Measurements from ENCODE around the gene EPN2. TPM values are rescaled to one million over a fixed set of nuclear protein-coding genes. Genes with fewer than 3 reads are reported as not detected.
A peak's percentile ranks its signal among the peaks of the same experiment; 100 is the strongest.

The EPN2 gene
- total RNA-seq, 2 experiments from 2014 or later, result 20.1 to 20.4 TPM

GRCh38 chr17:19265755-19266154 lies 28.6 kb downstream of the EPN2 start:
- Histone ChIP-seq H2AFZ (ENCODE audit: low read length) (no peak overlapping the region), H3K27ac (ENCODE audit: low read depth, low read length, poor library complexity, severe bottlenecking) (no peak overlapping the region), H3K4me2 (ENCODE audit: low read length) (no peak overlapping the region), H3K79me2 (ENCODE audit: insufficient read depth, low read depth, low read length) (peaks cover 6% of the 10 kb centered on the region; the same call in 1 of the 2 replicates), H3K4me1 (ENCODE audit: insufficient read depth, low read length, poor library complexity, severe bottlenecking) (peaks cover 20% of the 10 kb centered on the region), H3K4me3 (ENCODE audit: low read depth, low read length, poor library complexity, severe bottlenecking) (no peak overlapping the region), H4K20me1 (ENCODE audit: insufficient read depth, low read length) (no peaks in the 10 kb centered on the region), H3K9me3 (ENCODE audit: low read length) (no peaks in the 10 kb centered on the region), H3K9me2 (ENCODE audit: insufficient read depth, low read length) (no peaks in the 10 kb centered on the region), H3K36me3 (ENCODE audit: insufficient read depth, low read length) (no peaks in the 10 kb centered on the region)
- TF ChIP-seq CTCF (conservative IDR thresholded peaks at IDR 0.05; ENCODE audit: low read length) (no peak), EZH2phosphoT487 (IDR thresholded peaks at IDR 0.05; ENCODE audit: borderline replicate concordance, low read depth, low read length) (no peak)
- ChIA-PET POLR2A (interaction anchor here (0.7 to 1.8 kb wide), 2 partner anchors 16 to 52 kb away, joined by 3 to 4 read pairs; no protein-coding TSS in a partner anchor), CTCF (ENCODE audit: unreplicated experiment) (no interaction called here)
- intact Hi-C loops (cut with micrococcal nuclease; ENCODE audit: unreplicated experiment), result no loop called here
- DNase-seq (ENCODE audit: low spot score), result no peak
- BruUV-seq (replicated peaks), result no TSS peak

- Histone ChIP-seq H3K36me3 (ENCODE audit: insufficient read depth, low read length) (no peaks in the 10 kb centered on the region), H3K4me2 (ENCODE audit: low read length) (no peak overlapping the region), H3K79me2 (ENCODE audit: insufficient read depth, low read depth, low read length) (peaks cover 6% of the 10 kb centered on the region; the same call in 1 of the 2 replicates), H2AFZ (ENCODE audit: low read length) (no peak overlapping the region), H3K9me2 (ENCODE audit: insufficient read depth, low read length) (no peaks in the 10 kb centered on the region), H3K4me1 (ENCODE audit: insufficient read depth, low read length, poor library complexity, severe bottlenecking) (peaks cover 48% of the 10 kb centered on the region), H3K9me3 (ENCODE audit: low read length) (no peaks in the 10 kb centered on the region), H4K20me1 (ENCODE audit: insufficient read depth, low read length) (no peaks in the 10 kb centered on the region), H3K27ac (ENCODE audit: low read depth, low read length, poor library complexity, severe bottlenecking) (no peak overlapping the region), H3K4me3 (ENCODE audit: low read depth, low read length, poor library complexity, severe bottlenecking) (no peak overlapping the region)
- POLR2A ChIA-PET, result no interaction called here
- CTCF ChIA-PET (ENCODE audit: unreplicated experiment), result no interaction called here
- TF ChIP-seq CTCF (conservative IDR thresholded peaks at IDR 0.05; ENCODE audit: low read length) (no peak), EZH2phosphoT487 (IDR thresholded peaks at IDR 0.05; ENCODE audit: borderline replicate concordance, low read depth, low read length) (no peak)
- intact Hi-C loops (cut with micrococcal nuclease; ENCODE audit: unreplicated experiment), result no loop called here
- DNase-seq (ENCODE audit: low spot score), result no peak
- BruUV-seq (replicated peaks), result no TSS peak
Observed at GRCh38 chr17:19268611-19269010, 31.4 kb downstream of the EPN2 start.

GRCh38 chr17:19269106-19269505 lies 31.9 kb downstream of the EPN2 start:
- peaks cover 6% of the 10 kb centered on the region; the same call in 1 of the 2 replicates for H3K79me2 ChIP-seq (ENCODE audit: insufficient read depth, low read depth, low read length)
- no peak overlapping the region for H3K4me3 ChIP-seq (ENCODE audit: low read depth, low read length, poor library complexity, severe bottlenecking)
- intact Hi-C loops (cut with micrococcal nuclease; ENCODE audit: unreplicated experiment), result no loop called here
- H3K4me2 ChIP-seq (ENCODE audit: low read length), result peak overlapping the region; percentile 1; the same call in 1 of the 2 replicates
- no TSS peak for BruUV-seq (replicated peaks)
- H3K4me1 ChIP-seq (ENCODE audit: insufficient read depth, low read length, poor library complexity, severe bottlenecking), result peaks cover 49% of the 10 kb centered on the region
- H4K20me1 ChIP-seq (ENCODE audit: insufficient read depth, low read length), result no peaks in the 10 kb centered on the region
- H3K36me3 ChIP-seq (ENCODE audit: insufficient read depth, low read length), result no peaks in the 10 kb centered on the region
- ChIA-PET CTCF (ENCODE audit: unreplicated experiment) (no interaction called here), POLR2A (no interaction called here)
- TF ChIP-seq EZH2phosphoT487 (IDR thresholded peaks at IDR 0.05; ENCODE audit: borderline replicate concordance, low read depth, low read length) (no peak), CTCF (conservative IDR thresholded peaks at IDR 0.05; ENCODE audit: low read length) (no peak)
- DNase-seq (ENCODE audit: low spot score), result no peak
- no peaks in the 10 kb centered on the region for H3K9me3 ChIP-seq (ENCODE audit: low read length)
- H3K9me2 ChIP-seq (ENCODE audit: insufficient read depth, low read length), result no peaks in the 10 kb centered on the region
- no peak overlapping the region for H3K27ac ChIP-seq (ENCODE audit: low read depth, low read length, poor library complexity, severe bottlenecking)
- no peak overlapping the region for H2AFZ ChIP-seq (ENCODE audit: low read length)

Measured in OCI-LY7 (cell line).